RKO (cell line): ENCODE data around the gene MYH6.
"Not testable (repeated sequence)": the region's sequence is repeated elsewhere in the genome, so short reads cannot be mapped to it uniquely, and the experiment has no call there.

Source experiments
- DNase-seq: peaks from one replicate; pipeline ENCODE4 v3.0.0-alpha.2; 2016; ENCODE audit warnings: low spot score

The MYH6 gene

GRCh38 chr14:23407516-23408306 is at the start of gene MYH6:
Gene MYH6, minus strand, starts transcription at chr14:23408273. Its CDS starts 1,050 bp downstream, at chr14:23407223.
- no peak for DNase-seq

GRCh38 chr14:23456883-23457586 is 49.0 kb upstream of the MYH6 start:
- DNase-seq, result not testable (repeated sequence)

GRCh38 chr14:23454445-23454856 is 46.4 kb upstream of the MYH6 start:
- DNase-seq, result no peak

- no peak for DNase-seq
Measured at GRCh38 chr14:23452237-23452636, 44.2 kb upstream of the MYH6 start.

- DNase-seq, result no peak
Measured at GRCh38 chr14:23450379-23450778, 42.3 kb upstream of the MYH6 start.

GRCh38 chr14:23449314-23449713 is 41.2 kb upstream of the MYH6 start:
- no peak for DNase-seq

- no peak for DNase-seq
Measured at GRCh38 chr14:23447361-23448350, 39.6 kb upstream of the MYH6 start.

- no peak for DNase-seq
Measured at GRCh38 chr14:23446291-23446851, 38.3 kb upstream of the MYH6 start.

- DNase-seq, result no peak
Measured at GRCh38 chr14:23445773-23446172, 37.7 kb upstream of the MYH6 start.

- DNase-seq, result no peak
Measured at GRCh38 chr14:23444314-23444713, 36.2 kb upstream of the MYH6 start.

GRCh38 chr14:23443881-23444280 is 35.8 kb upstream of the MYH6 start:
- no peak for DNase-seq

- DNase-seq, result no peak
Measured at GRCh38 chr14:23443411-23443812, 35.3 kb upstream of the MYH6 start.

GRCh38 chr14:23442721-23443356 is 34.8 kb upstream of the MYH6 start:
- no peak for DNase-seq

GRCh38 chr14:23441076-23441475 is 33.0 kb upstream of the MYH6 start:
- no peak for DNase-seq

- no peak for DNase-seq
Measured at GRCh38 chr14:23439107-23439835, 31.2 kb upstream of the MYH6 start.

- DNase-seq, result no peak
Measured at GRCh38 chr14:23438101-23438971, 30.3 kb upstream of the MYH6 start.

- no peak for DNase-seq
Measured at GRCh38 chr14:23437133-23438100, 29.3 kb upstream of the MYH6 start.

- no peak for DNase-seq
Measured at GRCh38 chr14:23436327-23437132, 28.5 kb upstream of the MYH6 start.
